ENCODE data around the gene PLCD1. TPM values are rescaled to one million over a fixed set of nuclear protein-coding genes. Genes with fewer than 3 reads are reported as not detected.
"Not testable (repeated sequence)": the region's sequence is repeated elsewhere in the genome, so short reads cannot be mapped to it uniquely, and the experiment has no call there.

The PLCD1 gene
- total RNA-seq, 1 donor from 2014 or later: 6.5 TPM

- no peaks in the 10 kb centered on the region for H3K27me3 Mint-ChIP-seq
- TF ChIP-seq, protein P1, sequence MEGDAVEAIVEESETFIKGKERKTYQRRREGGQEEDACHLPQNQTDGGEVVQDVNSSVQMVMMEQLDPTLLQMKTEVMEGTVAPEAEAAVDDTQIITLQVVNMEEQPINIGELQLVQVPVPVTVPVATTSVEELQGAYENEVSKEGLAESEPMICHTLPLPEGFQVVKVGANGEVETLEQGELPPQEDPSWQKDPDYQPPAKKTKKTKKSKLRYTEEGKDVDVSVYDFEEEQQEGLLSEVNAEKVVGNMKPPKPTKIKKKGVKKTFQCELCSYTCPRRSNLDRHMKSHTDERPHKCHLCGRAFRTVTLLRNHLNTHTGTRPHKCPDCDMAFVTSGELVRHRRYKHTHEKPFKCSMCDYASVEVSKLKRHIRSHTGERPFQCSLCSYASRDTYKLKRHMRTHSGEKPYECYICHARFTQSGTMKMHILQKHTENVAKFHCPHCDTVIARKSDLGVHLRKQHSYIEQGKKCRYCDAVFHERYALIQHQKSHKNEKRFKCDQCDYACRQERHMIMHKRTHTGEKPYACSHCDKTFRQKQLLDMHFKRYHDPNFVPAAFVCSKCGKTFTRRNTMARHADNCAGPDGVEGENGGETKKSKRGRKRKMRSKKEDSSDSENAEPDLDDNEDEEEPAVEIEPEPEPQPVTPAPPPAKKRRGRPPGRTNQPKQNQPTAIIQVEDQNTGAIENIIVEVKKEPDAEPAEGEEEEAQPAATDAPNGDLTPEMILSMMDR (IDR thresholded peaks at IDR 0.05): no peak
- ChIA-PET POLR2A (no interaction called here), CTCF (no interaction called here)
- no peak overlapping the region for H3K4me3 Mint-ChIP-seq
- ATAC-seq (ENCODE audit: low read depth) (no peak), DNase-seq (no peak)
- intact Hi-C loops (cut with micrococcal nuclease): no loop called here
- H3K9me3 Mint-ChIP-seq: no peaks in the 10 kb centered on the region
- no peak overlapping the region for H3K27ac Mint-ChIP-seq
- peaks cover 21% of the 10 kb centered on the region for H3K4me1 Mint-ChIP-seq
- H3K36me3 Mint-ChIP-seq (ENCODE audit: low read depth): peaks cover 6% of the 10 kb centered on the region
These were observed 39.5 kb downstream of the PLCD1 start for GRCh38 chr3:37989821-37990480.

DNA sequence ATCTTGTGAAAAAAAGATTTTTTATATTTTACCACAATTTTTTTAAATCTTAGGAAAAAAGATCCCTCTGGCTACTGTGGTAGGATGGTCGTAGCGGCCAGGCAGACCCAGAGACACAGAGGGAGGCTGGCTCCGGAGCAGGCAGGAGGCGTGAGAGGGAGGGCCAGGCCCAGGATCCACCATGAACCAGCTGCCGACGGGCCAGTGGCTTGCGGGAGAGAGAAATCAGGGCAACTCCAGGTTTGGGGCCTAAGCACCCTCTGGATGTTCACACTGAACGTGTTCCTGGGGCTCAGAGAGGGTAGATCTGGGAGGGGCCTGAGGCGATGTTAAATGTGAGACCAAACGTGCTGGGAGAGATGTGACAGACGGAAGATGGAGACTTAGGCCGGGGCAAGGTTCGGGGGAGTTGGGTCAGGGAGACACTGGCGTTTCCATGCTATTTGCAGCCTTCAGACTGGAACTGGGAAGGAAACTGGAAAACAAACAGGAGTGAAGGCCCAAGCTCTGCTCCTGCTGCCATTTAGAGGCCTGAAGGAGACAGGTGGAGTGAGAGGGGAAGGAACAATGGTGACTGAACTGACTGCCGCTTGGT, 40.4 kb downstream of the PLCD1 start:
- Mint-ChIP-seq H3K4me1 (peaks cover 12% of the 10 kb centered on the region), H3K27ac (no peak overlapping the region), H3K36me3 (ENCODE audit: low read depth) (peaks cover 1% of the 10 kb centered on the region), H3K4me3 (no peak overlapping the region), H3K27me3 (no peaks in the 10 kb centered on the region), H3K9me3 (no peaks in the 10 kb centered on the region)
- POLR2A ChIA-PET: no interaction called here
- TF ChIP-seq, protein P1 (IDR thresholded peaks at IDR 0.05): no peak
- DNase-seq (no peak), ATAC-seq (ENCODE audit: low read depth) (no peak)
- CTCF ChIA-PET: no interaction called here
- intact Hi-C loops (cut with micrococcal nuclease): no loop called here

GRCh38 chr3:37988376-37988775, 41.1 kb downstream of the PLCD1 start:
- DNase-seq; POLR2A ChIA-PET; H3K36me3 Mint-ChIP-seq (ENCODE audit: low read depth); H3K27ac Mint-ChIP-seq; H3K27me3 Mint-ChIP-seq; intact Hi-C loops (cut with micrococcal nuclease); ATAC-seq (ENCODE audit: low read depth); H3K9me3 Mint-ChIP-seq; H3K4me3 Mint-ChIP-seq; H3K4me1 Mint-ChIP-seq; CTCF ChIA-PET: not testable (repeated sequence)

GRCh38 chr3:37987751-37988179, 41.7 kb downstream of the PLCD1 start:
- no peaks in the 10 kb centered on the region for H3K27me3 Mint-ChIP-seq
- no peak for DNase-seq
- no peak overlapping the region for H3K4me3 Mint-ChIP-seq
- no peaks in the 10 kb centered on the region for H3K9me3 Mint-ChIP-seq
- TF ChIP-seq, protein P1 (IDR thresholded peaks at IDR 0.05): no peak
- no peaks in the 10 kb centered on the region for H3K4me1 Mint-ChIP-seq
- no peak for ATAC-seq (ENCODE audit: low read depth)
- H3K36me3 Mint-ChIP-seq (ENCODE audit: low read depth): no peaks in the 10 kb centered on the region
- ChIA-PET CTCF (no interaction called here), POLR2A (no interaction called here)
- intact Hi-C loops (cut with micrococcal nuclease): no loop called here
- no peak overlapping the region for H3K27ac Mint-ChIP-seq

DNA sequence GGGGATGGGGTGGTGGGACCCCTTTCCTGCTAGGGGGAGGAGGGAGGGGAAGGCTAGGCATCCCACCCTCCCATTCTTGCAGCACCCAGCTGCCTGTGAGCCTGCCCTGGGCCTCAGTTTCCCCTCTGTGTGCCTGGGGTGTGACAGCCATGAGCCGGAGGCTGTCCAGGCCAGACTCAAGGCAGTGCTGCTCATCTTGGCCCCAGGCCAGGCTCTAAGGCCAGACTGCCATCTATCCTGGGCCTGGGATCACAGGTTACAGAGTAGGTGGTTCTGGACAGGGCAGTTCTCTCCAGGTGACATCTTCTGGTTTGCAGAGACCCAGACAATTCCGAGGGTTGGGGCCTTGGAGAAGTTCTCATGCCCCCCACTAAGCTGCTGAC, 42.1 kb downstream of the PLCD1 start:
- intact Hi-C loops (cut with micrococcal nuclease): no loop called here
- Mint-ChIP-seq H3K27me3 (no peaks in the 10 kb centered on the region), H3K4me3 (no peak overlapping the region), H3K9me3 (no peaks in the 10 kb centered on the region), H3K4me1 (no peaks in the 10 kb centered on the region), H3K27ac (no peak overlapping the region), H3K36me3 (ENCODE audit: low read depth) (no peaks in the 10 kb centered on the region)
- POLR2A ChIA-PET: no interaction called here
- no peak for DNase-seq
- ATAC-seq (ENCODE audit: low read depth): no peak
- CTCF ChIA-PET: no interaction called here
- TF ChIP-seq, protein P1 (IDR thresholded peaks at IDR 0.05): no peak

Measured in activated B cell treated with CpG ODN at 0.5 μM for 24 hours (primary cell).